ENCODE data around the gene GINS2. TPM values are rescaled to one million over a fixed set of nuclear protein-coding genes. Genes with fewer than 3 reads are reported as not detected.

The GINS2 gene
- polyA plus RNA-seq, 1 of the 3 experiments (the other 2 are of a cell fraction) = 9.0 TPM

DNA sequence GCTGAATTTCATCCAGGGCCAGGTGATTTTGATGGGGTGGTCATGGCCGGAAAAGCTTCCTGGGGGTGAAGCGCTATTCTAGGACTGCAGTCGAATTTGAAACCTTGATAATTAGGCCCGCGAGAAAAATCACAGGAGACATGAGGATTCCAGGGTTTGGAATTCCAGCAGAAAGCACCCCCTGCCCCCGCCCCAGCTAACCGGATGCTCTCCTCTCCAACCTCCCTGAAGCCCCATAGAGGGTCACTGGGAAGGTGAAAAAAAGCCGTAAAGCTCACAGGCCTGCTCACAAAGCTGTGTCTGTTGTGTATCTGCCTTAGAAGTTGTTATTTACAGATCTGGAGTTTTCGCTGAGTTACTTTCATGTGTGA lies 1.2 kb upstream of the GINS2 start:
- no peaks in the 10 kb centered on the region for H4K20me1 ChIP-seq (ENCODE audit: insufficient read depth)
- ChIA-PET CTCF (interaction anchor here (0.9 to 1.8 kb wide), 5 partner anchors 12 to 33 kb away, joined by 3 to 7 read pairs (median 4); no protein-coding TSS in a partner anchor), POLR2A (interaction anchor here (0.6 to 1.4 kb wide), 2 partner anchors 13 to 73 kb away, joined by 3 read pairs; no protein-coding TSS in a partner anchor)
- H3K36me3 ChIP-seq (replicated peaks in 1 of 2; ENCODE audit: control insufficient read depth in 1 of 2, insufficient read depth in 2 of 2, low read length in 1 of 2) = no peaks in the 10 kb centered on the region
- no peaks in the 10 kb centered on the region for H3K9me3 ChIP-seq
- H3K4me2 ChIP-seq = no peak overlapping the region
- H3F3A ChIP-seq (replicated peaks; ENCODE audit: insufficient read depth) = peaks cover 6% of the 10 kb centered on the region
- H3K4me1 ChIP-seq (ENCODE audit: control insufficient read depth in 1 of 2, insufficient read depth in 2 of 2, low read depth in 1 of 2, low read length in 1 of 2) = peaks cover 0 to 2% of the 10 kb centered on the region in 2 experiments; a peak in 1 of 4 replicates
- DNase-seq = no peak
- H2AFZ ChIP-seq (ENCODE audit: low read depth) = no peak overlapping the region
- WGBS (ENCODE audit: low lambda C conversion rate) = 92% methylated on average over 9 of the region's 9 CpGs
- peaks cover 17% of the 10 kb centered on the region; the same call in 1 of the 2 replicates for H3K79me2 ChIP-seq (ENCODE audit: insufficient read depth)
- no peaks in the 10 kb centered on the region for H3K9me2 ChIP-seq
- H3K27ac ChIP-seq (ENCODE audit: low read depth in 2 of 2, low read length in 1 of 2) = no peak overlapping the region
- H3K9ac ChIP-seq = no peak overlapping the region
- no peaks in the 10 kb centered on the region for H3K27me3 ChIP-seq (ENCODE audit: insufficient read depth)
- H3K4me3 ChIP-seq (ENCODE audit: low read depth in 2 of 2, low read length in 1 of 2) = no peak overlapping the region
- no peak for TF ChIP-seq EP300 (IDR thresholded peaks at IDR 0.05; ENCODE audit: borderline replicate concordance in 1 of 2, low read depth in 1 of 2, low read length in 1 of 2)
- TF ChIP-seq RCOR1 (IDR thresholded peaks at IDR 0.05; ENCODE audit: low read length) = no peak
- TF ChIP-seq, protein P1, sequence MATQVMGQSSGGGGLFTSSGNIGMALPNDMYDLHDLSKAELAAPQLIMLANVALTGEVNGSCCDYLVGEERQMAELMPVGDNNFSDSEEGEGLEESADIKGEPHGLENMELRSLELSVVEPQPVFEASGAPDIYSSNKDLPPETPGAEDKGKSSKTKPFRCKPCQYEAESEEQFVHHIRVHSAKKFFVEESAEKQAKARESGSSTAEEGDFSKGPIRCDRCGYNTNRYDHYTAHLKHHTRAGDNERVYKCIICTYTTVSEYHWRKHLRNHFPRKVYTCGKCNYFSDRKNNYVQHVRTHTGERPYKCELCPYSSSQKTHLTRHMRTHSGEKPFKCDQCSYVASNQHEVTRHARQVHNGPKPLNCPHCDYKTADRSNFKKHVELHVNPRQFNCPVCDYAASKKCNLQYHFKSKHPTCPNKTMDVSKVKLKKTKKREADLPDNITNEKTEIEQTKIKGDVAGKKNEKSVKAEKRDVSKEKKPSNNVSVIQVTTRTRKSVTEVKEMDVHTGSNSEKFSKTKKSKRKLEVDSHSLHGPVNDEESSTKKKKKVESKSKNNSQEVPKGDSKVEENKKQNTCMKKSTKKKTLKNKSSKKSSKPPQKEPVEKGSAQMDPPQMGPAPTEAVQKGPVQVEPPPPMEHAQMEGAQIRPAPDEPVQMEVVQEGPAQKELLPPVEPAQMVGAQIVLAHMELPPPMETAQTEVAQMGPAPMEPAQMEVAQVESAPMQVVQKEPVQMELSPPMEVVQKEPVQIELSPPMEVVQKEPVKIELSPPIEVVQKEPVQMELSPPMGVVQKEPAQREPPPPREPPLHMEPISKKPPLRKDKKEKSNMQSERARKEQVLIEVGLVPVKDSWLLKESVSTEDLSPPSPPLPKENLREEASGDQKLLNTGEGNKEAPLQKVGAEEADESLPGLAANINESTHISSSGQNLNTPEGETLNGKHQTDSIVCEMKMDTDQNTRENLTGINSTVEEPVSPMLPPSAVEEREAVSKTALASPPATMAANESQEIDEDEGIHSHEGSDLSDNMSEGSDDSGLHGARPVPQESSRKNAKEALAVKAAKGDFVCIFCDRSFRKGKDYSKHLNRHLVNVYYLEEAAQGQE (IDR thresholded peaks at IDR 0.05; ENCODE audit: low read depth, low read length) = no peak
- no peak for TF ChIP-seq ELF1 (IDR thresholded peaks at IDR 0.05)
- no peak for TF ChIP-seq FOXJ3 (CRISPR knock-in tag; IDR thresholded peaks at IDR 0.05)
- TF ChIP-seq NRF1 (IDR thresholded peaks at IDR 0.05; ENCODE audit: low read depth, low read length) = no peak
- no peak for TF ChIP-seq GABPA (IDR thresholded peaks at IDR 0.05; ENCODE audit: low read depth)

DNA sequence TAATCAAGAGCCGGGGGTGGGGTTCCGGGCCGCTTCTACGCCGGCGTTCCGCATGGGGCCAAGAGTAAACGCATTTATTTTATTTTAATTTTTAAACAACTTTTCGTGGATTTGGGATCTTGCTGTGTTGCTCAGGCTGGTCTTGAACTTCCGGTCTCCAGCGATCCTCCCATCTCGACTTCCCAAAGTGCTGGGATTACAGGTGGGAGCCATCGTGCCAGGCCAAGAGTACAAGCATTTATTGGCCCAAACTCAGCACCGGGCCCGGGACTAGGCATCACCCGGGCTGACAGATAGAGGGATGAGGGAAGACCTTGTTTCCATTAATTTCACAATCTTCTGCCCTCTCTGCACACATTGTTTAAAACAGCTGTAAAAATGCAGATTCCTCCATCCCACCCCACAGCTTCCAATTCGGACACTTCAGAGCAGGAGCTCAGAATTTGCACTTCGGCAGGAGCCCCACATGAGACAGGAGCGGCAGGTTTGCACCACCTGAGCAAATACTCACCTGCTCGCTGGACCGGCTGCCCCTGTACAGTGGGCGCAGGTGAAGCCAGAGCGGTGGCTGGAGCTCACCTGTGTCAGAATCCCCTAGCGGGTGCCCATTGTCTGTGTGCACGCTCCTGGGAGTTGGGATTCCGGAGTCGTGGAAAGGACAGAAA lies 663 bp upstream of the GINS2 start:
- no peak overlapping the region for H3K27ac ChIP-seq (ENCODE audit: low read depth in 2 of 2, low read length in 1 of 2)
- H3K4me3 ChIP-seq (ENCODE audit: low read depth in 2 of 2, low read length in 1 of 2) = peak overlapping the region; percentile 41 to 49; a peak in 3 of 4 replicates
- peaks cover 6% of the 10 kb centered on the region for H3F3A ChIP-seq (replicated peaks; ENCODE audit: insufficient read depth)
- no peaks in the 10 kb centered on the region for H3K9me2 ChIP-seq
- CTCF ChIA-PET = interaction anchor here (0.9 to 1.8 kb wide), 5 partner anchors 11 to 32 kb away, joined by 3 to 7 read pairs (median 4); no protein-coding TSS in a partner anchor
- peak overlapping the region; percentile 93 for H2AFZ ChIP-seq (ENCODE audit: low read depth)
- H3K79me2 ChIP-seq (ENCODE audit: insufficient read depth) = peaks cover 21% of the 10 kb centered on the region; the same call in 1 of the 2 replicates
- H3K27me3 ChIP-seq (ENCODE audit: insufficient read depth) = no peaks in the 10 kb centered on the region
- 46% methylated on average over 27 of the region's 27 CpGs for WGBS (ENCODE audit: low lambda C conversion rate)
- POLR2A ChIA-PET = interaction anchor here (0.6 to 1.4 kb wide), 2 partner anchors 13 to 73 kb away, joined by 3 read pairs; no protein-coding TSS in a partner anchor
- peaks cover 0 to 2% of the 10 kb centered on the region in 2 experiments; a peak in 1 of 4 replicates for H3K4me1 ChIP-seq (ENCODE audit: control insufficient read depth in 1 of 2, insufficient read depth in 2 of 2, low read depth in 1 of 2, low read length in 1 of 2)
- no peaks in the 10 kb centered on the region for H4K20me1 ChIP-seq (ENCODE audit: insufficient read depth)
- DNase-seq = no peak
- no peaks in the 10 kb centered on the region for H3K9me3 ChIP-seq
- no peak overlapping the region for H3K9ac ChIP-seq
- peak overlapping the region; percentile 64 for H3K4me2 ChIP-seq
- H3K36me3 ChIP-seq (replicated peaks in 1 of 2; ENCODE audit: control insufficient read depth in 1 of 2, insufficient read depth in 2 of 2, low read length in 1 of 2) = no peaks in the 10 kb centered on the region
- TF ChIP-seq RCOR1 (IDR thresholded peaks at IDR 0.05; ENCODE audit: low read length) (no peak), ELF1 (IDR thresholded peaks at IDR 0.05) (no peak), NRF1 (IDR thresholded peaks at IDR 0.05; ENCODE audit: low read depth, low read length) (no peak), PBX3 (IDR thresholded peaks at IDR 0.05) (no peak), RFX5 (IDR thresholded peaks at IDR 0.05; ENCODE audit: low read length) (no peak), MEF2A (IDR thresholded peaks at IDR 0.05; ENCODE audit: borderline replicate concordance, low read depth) (no peak), CTCF (IDR thresholded peaks at IDR 0.05) (no peak), FOSL2 (IDR thresholded peaks at IDR 0.05; ENCODE audit: borderline replicate concordance, low read depth) (no peak), EZH2phosphoT487 (IDR thresholded peaks at IDR 0.05; ENCODE audit: borderline replicate concordance, low read depth) (no peak), TEAD4 (IDR thresholded peaks at IDR 0.05; ENCODE audit: borderline replicate concordance, insufficient read depth) (no peak), RAD21 (IDR thresholded peaks at IDR 0.05; ENCODE audit: low read length) (no peak)
- TF ChIP-seq, protein P1 (IDR thresholded peaks at IDR 0.05; ENCODE audit: low read depth, low read length) = no peak
